NCI-H2196 treated with DMSO at 0.1 percent for 48 hours (cell line): ENCODE data around the gene SNX15.
"Not testable (repeated sequence)": the region's sequence is repeated elsewhere in the genome, so short reads cannot be mapped to it uniquely, and the experiment has no call there.

Source experiments
- DNase-seq: peaks from one replicate; lab custom pipeline; 2025; ENCODE audit not compliant: unreplicated experiment; lab: John Stamatoyannopoulos, UW

The SNX15 gene, protein sequence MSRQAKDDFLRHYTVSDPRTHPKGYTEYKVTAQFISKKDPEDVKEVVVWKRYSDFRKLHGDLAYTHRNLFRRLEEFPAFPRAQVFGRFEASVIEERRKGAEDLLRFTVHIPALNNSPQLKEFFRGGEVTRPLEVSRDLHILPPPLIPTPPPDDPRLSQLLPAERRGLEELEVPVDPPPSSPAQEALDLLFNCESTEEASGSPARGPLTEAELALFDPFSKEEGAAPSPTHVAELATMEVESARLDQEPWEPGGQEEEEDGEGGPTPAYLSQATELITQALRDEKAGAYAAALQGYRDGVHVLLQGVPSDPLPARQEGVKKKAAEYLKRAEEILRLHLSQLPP

GRCh38 chr11:65027213-65028067 is at the start of gene SNX15:
Gene SNX15 (plus strand): TSS chr11:65027439. CDS start chr11:65027538, 99 bp downstream.
- peak; percentile 97 for DNase-seq

- DNase-seq = not testable (repeated sequence)
Measured at GRCh38 chr11:64983339-64983738, 43.9 kb upstream of the SNX15 start.

- no peak for DNase-seq
Measured at GRCh38 chr11:64987998-64988854, 39.0 kb upstream of the SNX15 start.

DNA sequence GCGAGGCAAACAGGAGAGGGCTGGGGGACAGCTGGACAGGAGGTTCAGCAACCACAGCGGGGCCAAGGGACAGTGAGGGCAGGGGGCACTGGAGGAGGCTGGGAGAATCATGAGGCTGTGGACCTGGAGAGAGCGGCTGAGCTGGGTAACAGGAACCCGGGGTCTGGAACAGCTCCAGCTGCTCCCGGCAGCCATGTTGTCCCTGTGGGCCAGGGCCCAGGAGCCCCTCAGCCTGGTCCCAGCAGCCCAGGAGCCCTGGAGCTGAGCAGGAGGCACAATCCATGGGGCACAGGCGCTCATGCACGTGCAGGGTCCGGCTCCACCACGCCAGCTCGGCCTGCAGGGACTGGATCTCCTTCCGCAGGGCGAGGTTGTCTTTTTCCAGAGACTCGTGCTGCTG is 37.8 kb upstream of the SNX15 start:
- no peak for DNase-seq

DNA sequence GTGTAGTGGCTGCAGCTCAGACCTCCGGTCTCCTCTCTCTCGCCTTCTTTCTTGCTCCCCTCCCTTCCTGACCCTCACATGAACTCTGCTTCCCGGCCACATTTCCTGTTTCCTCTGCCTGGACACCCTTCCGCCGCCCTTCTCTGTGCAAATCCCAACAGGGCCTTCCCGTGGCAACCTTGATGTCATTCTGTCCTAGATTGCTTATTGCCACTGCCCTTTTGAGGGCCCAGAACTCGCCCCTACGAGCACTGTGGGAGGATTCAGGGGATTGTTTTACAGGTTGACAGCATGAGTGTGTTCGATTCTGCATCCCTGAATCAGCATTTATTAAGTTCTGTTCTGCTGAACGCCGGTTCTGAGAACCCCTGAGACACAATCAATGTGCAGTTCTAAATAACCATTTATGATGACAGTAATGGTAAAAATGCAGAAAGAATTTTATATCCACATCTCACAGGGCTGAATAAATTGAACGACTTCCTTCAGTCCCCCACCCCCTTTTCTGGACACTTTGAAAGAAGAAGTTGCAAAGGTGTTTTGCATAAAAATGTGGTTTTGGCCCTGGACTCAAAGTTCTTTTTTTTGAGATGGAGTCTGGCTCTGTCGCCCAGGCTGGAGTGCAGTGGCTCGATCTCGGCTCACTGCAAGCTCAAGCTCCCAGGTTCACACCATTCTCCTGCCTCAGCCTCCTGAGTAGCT is 36.9 kb upstream of the SNX15 start:
- no peak for DNase-seq

DNA sequence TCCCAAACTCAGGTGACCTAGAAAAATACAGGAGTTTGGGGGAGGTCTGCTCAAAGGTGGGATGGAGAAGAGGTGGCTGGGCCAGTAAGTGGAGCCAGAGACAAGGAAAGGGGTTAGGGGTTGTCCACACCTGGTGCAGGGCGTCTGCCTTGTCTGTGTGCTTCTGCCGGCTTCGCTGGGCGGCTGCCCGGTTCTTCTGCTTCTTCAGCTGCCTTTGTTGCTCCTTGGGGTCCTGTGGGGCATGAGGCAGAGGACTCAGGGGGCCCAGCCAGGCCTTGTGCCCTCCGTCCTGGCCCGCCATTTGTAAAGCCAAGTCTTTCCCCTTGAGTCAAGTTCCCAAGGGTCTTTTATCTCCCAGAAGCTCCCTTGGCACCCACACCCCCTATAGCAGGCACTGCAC is 32.9 kb upstream of the SNX15 start:
- no peak for DNase-seq

- no peak for DNase-seq
Measured at GRCh38 chr11:64996327-64996709, 30.9 kb upstream of the SNX15 start.

DNA sequence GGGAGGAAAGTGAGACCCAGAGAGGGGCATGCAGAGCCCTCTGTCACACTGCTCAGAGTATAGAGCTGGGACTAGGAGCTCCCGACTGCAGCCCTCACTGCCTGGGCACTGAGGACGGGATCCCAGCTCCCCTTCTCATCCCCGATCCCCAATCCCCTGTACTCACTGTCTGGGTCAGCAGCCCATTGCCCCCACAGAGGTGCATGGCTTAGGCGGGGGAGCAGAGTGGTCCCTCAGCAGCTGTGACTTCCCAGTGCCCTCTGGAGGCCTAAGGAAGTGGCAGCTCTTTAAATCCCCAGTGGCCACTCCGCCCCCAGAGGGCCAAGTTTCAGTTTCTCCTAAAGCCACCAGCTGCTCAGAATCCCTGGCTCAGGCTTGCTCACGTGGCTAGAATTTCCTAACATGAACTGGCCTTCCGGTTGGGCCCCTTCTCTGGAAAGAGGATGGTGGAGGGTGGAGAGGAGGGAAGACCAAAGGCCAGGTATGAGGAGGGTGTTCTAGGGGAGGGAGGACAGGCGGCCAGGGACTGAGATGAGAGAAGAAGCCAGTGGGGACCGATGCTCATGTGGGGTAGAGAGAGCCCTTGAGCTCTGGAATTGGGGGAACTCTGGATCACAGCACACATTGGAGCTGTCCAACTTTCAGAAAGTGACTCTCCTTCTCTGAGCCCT is 30.4 kb upstream of the SNX15 start, which contains the start of gene BATF2:
TSS of gene BATF2 (minus strand) at position 262 of the 671 bp plus-strand sequence. CDS start at position 205, 57 bp downstream.
- DNase-seq = peak; percentile 93

DNA sequence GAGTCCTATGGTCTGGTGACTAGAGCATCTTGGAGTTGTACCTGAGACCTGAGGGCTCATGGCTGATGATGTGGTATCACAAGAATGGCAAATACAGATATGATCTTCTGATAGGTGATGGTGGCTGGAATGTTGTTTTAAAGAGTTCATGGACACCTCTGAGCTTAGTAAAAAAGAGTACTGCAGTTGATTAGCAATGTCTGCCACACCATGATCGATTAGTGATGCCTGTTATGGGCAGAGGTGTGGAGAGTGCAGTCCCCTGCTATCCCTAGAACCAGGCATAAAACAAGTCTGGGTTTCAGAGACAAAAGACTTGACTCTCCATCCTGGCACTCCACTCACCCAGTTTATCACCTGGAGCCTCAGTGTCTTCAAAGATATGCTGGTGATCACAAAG is 29.1 kb upstream of the SNX15 start:
- DNase-seq = peak; percentile 18

DNA sequence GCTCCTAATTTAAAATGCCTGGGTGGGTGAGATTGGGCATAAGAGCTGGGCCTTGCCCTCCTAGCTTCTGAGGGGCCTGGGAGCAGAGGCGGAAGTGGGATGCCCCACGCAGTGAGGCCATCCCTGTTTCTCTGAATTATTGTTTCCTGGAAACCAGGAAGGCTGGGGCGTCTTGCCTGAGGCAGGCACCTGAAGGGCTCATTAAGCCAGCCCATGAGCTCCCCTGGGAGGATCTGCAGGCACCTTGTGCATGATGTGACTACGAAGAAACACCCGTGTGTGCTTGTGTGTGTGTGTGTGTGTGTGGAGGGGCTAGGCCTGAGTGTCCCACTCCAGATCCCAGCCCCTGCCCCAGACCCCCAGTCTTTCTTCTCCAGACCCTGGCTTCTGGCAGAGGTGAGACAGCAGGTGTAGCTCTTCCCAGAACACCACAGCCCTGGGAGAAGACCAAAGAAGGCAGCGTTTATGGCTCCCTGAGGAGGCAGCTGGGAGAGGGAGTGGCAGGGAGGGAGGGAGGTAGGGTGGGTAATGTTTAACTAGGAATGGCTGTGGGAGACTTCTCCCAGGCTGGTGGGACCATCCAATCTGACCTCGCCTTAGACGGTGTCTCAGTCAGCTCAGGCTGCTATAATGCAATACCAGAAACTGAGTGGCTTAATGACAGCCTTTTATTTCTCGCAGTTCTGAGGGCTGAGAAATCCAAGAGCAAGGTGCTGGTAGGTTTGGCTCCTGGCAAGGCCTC is 28.4 kb upstream of the SNX15 start:
- no peak for DNase-seq

- no peak for DNase-seq
Measured at GRCh38 chr11:64999478-64999877, 27.8 kb upstream of the SNX15 start.

DNA sequence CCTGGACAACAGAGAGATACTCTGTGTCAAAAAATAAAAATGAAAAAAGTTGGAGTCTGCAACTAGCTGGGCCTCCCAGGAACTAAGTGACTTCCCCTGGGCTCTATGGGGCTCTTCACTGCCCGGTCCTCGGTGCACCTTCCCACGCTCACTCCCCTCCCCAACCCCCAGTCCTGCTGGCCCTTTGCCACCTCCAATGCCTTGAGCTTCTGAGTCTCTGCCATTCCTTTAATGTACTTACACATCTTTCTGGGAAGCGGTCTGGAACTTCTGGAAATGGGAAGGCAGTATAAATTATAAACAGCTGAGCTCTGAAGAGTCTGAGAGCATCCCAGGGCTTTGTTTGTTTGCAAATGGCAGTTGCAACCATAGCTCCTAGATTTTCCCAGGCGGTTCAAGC is 24.5 kb upstream of the SNX15 start:
- DNase-seq = no peak

DNA sequence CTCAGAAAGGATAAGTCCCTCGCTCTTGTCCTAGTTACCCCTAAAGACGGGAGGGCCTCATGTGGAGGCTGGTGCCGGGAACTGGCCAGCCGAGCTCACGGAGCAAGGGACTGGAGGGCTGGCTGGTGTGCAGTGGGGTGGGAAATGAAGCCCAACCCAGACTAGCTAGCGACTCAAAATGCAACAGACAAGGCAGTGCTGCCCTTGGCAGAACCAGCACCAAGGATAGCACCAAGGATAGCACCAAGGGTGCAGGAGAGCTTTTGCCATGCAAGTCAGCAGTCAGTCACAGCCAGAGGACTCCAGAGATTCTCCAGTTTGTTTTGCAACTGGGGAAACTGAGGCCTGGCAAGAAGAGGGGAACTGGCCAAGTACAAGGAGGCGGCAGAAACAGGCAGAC is 24.0 kb upstream of the SNX15 start:
- DNase-seq = no peak

GRCh38 chr11:65003968-65004367 is 23.3 kb upstream of the SNX15 start:
- not testable (repeated sequence) for DNase-seq

DNA sequence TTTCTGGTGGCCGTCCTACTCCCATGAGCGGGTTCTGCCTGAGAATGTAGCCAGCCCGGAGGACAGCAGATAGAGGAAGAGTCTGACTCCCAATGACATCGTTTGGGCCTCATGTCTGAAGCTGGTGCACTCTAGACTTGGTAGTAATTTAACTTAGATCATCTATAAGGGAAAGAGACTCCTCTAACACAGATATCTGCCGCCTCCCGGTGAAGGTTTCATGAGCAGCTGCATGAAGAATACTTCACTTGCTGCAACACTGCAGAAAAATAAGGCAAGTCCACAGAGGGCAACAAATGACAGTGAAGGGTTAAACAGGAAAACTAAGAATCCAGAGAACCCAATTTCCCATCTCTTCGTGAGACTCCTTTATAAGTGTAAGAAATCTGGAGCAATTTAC is 19.2 kb upstream of the SNX15 start:
- DNase-seq = no peak

DNA sequence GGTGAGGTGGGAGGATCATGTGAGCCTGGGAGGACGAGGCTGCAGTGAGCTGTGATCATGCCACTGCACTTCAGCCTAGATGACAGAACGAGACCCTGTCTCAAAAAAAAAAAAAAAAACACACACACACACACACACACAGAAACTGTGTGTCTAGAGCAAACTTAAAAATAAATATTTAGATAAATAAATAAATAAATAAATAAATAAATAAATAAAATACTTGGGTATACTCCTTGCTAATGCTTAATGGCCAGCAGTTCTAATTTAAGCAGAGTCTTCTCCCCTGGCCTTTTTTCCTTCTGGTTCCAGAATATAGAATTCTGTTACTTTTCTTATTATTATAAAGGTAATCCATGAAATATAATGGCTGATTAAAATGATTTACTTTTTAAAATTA is 18.4 kb upstream of the SNX15 start:
- DNase-seq = no peak

GRCh38 chr11:65013130-65013887 is 13.9 kb upstream of the SNX15 start:
- DNase-seq = peak; percentile 79

DNA sequence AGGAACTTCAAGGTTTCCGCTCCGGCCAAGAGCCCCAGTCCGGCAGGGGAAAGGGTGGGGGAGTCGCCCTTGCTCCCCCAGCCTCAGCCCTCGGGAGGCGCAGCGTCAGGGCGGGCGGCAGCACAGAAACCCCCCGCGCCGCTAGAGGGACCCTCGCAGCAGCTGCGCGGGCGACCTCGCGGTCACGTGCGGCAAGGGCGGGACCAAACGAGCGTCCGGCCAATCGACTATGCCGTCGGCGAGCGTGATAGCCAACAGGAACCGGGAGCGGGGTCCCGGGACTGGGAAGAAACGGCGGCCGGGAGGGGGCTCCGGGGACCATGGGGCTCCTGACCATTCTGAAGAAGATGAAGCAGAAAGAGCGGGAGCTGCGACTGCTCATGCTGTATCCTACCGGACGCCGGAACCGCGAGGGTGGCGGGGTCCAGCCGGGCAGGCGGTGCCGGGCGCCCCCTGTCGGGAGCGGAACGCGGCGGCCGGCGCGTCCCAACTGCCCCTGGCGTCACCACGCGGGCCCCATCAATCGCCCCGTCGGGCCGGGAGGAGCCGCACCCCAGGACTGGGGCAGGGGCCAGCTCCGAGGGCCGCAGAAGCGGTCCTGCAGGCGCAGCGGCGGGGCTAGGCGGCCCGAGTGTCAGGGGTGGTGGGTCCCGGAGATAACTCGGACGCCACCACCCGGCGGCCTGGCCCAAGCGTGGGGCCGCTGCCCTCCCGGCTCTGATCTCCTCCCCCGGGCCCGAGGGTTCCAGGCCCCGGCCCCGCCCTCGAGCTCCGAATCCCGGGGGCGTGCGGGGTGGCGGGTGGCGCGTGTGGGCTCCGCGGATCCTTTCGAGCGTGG is 13.1 kb upstream of the SNX15 start, which contains the start of gene ARL2:
TSS of gene ARL2 (plus strand) at position 273 of the 838 bp plus-strand sequence. CDS start at position 321, 48 bp downstream.
- DNase-seq = peak; percentile 70
